Activated gamma-delta T cell treated with anti-CD3 and anti-CD28 coated beads, Interleukin-2, amount 50 U/mL, for 16 hours (primary cell): ENCODE results near the gene ACKR3.

Source experiments
- DNase-seq: peaks from one replicate; pipeline ENCODE4 v3.0.0-alpha.2; 2020; ENCODE audit warnings: low read depth

The ACKR3 gene

DNA sequence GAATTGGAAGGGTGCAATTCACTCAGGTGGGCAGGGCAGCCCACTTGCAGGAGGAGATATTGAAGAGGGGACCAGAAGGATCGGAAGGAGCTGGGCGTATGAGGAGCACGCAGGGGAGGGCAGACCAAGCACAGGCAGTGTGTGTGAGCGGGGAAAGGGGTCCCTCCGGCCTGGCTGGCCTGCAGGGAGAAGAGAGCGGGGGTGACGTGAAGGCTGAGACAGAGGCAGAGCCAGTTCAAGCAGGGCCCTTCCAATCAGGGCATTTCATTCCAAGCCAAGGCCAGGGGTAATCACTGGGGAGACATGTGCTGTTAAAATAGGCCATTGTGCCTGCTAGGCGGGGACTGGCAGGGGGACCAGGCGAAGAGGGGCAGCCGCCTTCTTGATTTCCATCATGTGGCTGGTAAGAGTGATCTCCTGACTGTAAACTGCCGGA, 62.2 kb downstream of the ACKR3 start:
- no peak for DNase-seq
